Measurements from ENCODE around the gene ABHD10.

Gene ABHD10

GRCh38 chr3:112002096-112002971 is 23.5 kb downstream of the ABHD10 start:
- DNase-seq: no peak

GRCh38 chr3:112003321-112004080 is 24.7 kb downstream of the ABHD10 start:
- DNase-seq: no peak

- DNase-seq: no peak
Measured at GRCh38 chr3:112004187-112004586, 25.4 kb downstream of the ABHD10 start.

GRCh38 chr3:112004669-112005068 is 25.8 kb downstream of the ABHD10 start:
- DNase-seq: no peak

- DNase-seq: no peak
Measured at GRCh38 chr3:112005091-112005672, 26.4 kb downstream of the ABHD10 start.

- DNase-seq: no peak
Measured at GRCh38 chr3:112007633-112008032, 28.8 kb downstream of the ABHD10 start.

- no peak for DNase-seq
Measured at GRCh38 chr3:112009670-112010069, 30.8 kb downstream of the ABHD10 start.

GRCh38 chr3:112010636-112011035 is 31.8 kb downstream of the ABHD10 start:
- DNase-seq: peak in 1 of 2 experiments; percentile 39

- DNase-seq: no peak
Measured at GRCh38 chr3:112011376-112011940, 32.6 kb downstream of the ABHD10 start.

- peak in 1 of 2 experiments; percentile 40 for DNase-seq
Measured at GRCh38 chr3:112012205-112012992, 33.6 kb downstream of the ABHD10 start.

- DNase-seq: no peak
Measured at GRCh38 chr3:112013058-112013783, 34.4 kb downstream of the ABHD10 start.

- DNase-seq: no peak
Measured at GRCh38 chr3:112013784-112014143, 34.9 kb downstream of the ABHD10 start.

GRCh38 chr3:112017091-112017490 is 38.3 kb downstream of the ABHD10 start:
- no peak for DNase-seq

GRCh38 chr3:112018712-112019111 is 39.9 kb downstream of the ABHD10 start:
- no peak for DNase-seq

GRCh38 chr3:112019716-112020115 is 40.9 kb downstream of the ABHD10 start:
- no peak for DNase-seq

- DNase-seq: no peak
Measured at GRCh38 chr3:112020674-112021085, 41.9 kb downstream of the ABHD10 start.

GRCh38 chr3:112027142-112027541 is 48.3 kb downstream of the ABHD10 start:
- DNase-seq: no peak

GRCh38 chr3:112027826-112028225 is 49.0 kb downstream of the ABHD10 start:
- no peak for DNase-seq

GRCh38 chr3:112030901-112031300 is 52.1 kb downstream of the ABHD10 start:
- no peak for DNase-seq

- DNase-seq: no peak
Measured at GRCh38 chr3:112032098-112032731, 53.4 kb downstream of the ABHD10 start.

- DNase-seq: no peak
Measured at GRCh38 chr3:112034436-112034835, 55.6 kb downstream of the ABHD10 start, which contains the start of gene TMPRSS7. TSS of gene TMPRSS7 (plus strand) at chr3:112034736. CDS start at chr3:112034846, 110 bp downstream.

Data from NCI-H2081 (cell line).